HepG2 (cell line): ENCODE measurements around the gene TAS2R60. TPM values are rescaled to one million over a fixed set of nuclear protein-coding genes. Genes with fewer than 3 reads are reported as not detected.
A peak's percentile ranks its signal among the peaks of the same experiment; 100 is the strongest.

ENCODE experiments used
- ATF1 ChIP-seq: IDR thresholded peaks from 2 replicates; pipeline ENCODE4 v1.6.1; 2016; ENCODE audit warnings: mild to moderate bottlenecking, control low read depth
- ATRX ChIP-seq: sonication (generic); formaldehyde crosslinking; IDR thresholded peaks from 2 replicates; pipeline ENCODE4 v1.4.0; 2020; ENCODE audit warnings: missing genetic modification reagents, borderline replicate concordance
- ELF1 ChIP-seq: sonication (generic); formaldehyde crosslinking; IDR thresholded peaks from 2 replicates; pipeline ENCODE4 v1.4.0; 2020; ENCODE audit warnings: missing genetic modification reagents
- ESRRA ChIP-seq: sonication (generic); formaldehyde crosslinking; IDR thresholded peaks from 2 replicates; pipeline ENCODE4 v1.5.1; 2020; ENCODE audit warnings: mild to moderate bottlenecking, low read depth, missing genetic modification reagents
- EZH2 ChIP-seq: conservative IDR thresholded peaks from 2 replicates; pipeline ENCODE4 v1.6.1; 2012; ENCODE audit warnings: mild to moderate bottlenecking, low read depth, low read length, moderate library complexity
- GTF2F1 ChIP-seq: fragments of 150-350 bp; IDR thresholded peaks from 2 replicates; pipeline ENCODE4 v1.6.1; 2014; ENCODE audit warnings: low read length
- IKZF4 ChIP-seq: sonication (generic); formaldehyde crosslinking; IDR thresholded peaks from 2 replicates; pipeline ENCODE4 v1.5.1; 2020; ENCODE audit warnings: borderline replicate concordance, mild to moderate bottlenecking, low read depth, missing genetic modification reagents; ENCODE audit errors: not compliant biosample characterization
- KDM2A ChIP-seq: sonication (generic); formaldehyde crosslinking; IDR thresholded peaks from 2 replicates; pipeline ENCODE4 v1.4.0; 2020; ENCODE audit warnings: low read depth, missing genetic modification reagents, borderline replicate concordance
- KDM4B ChIP-seq: sonication (generic); formaldehyde crosslinking; IDR thresholded peaks from 2 replicates; pipeline ENCODE4 v1.4.0; 2020; ENCODE audit warnings: missing genetic modification reagents
- MXD1 ChIP-seq: sonication (generic); formaldehyde crosslinking; IDR thresholded peaks from 2 replicates; pipeline ENCODE4 v1.4.0; 2020; ENCODE audit warnings: mild to moderate bottlenecking, missing genetic modification reagents
- NAIF1 ChIP-seq: sonication (generic); formaldehyde crosslinking; IDR thresholded peaks from 2 replicates; pipeline ENCODE4 v1.5.0; 2020; ENCODE audit warnings: mild to moderate bottlenecking, missing genetic modification reagents, borderline replicate concordance
- PCBP2 ChIP-seq: fragments of 200-400 bp; formaldehyde crosslinking; optimal IDR thresholded peaks from 2 replicates; pipeline ENCODE3; 2018; ENCODE audit warnings: low read length, low read depth; ENCODE audit not compliant: poor library complexity, severe bottlenecking
- PHF8 ChIP-seq: sonication (generic); formaldehyde crosslinking; IDR thresholded peaks from 2 replicates; pipeline ENCODE4 v1.5.0; 2020; ENCODE audit warnings: missing genetic modification reagents
- RXRA ChIP-seq: sonication (generic); formaldehyde crosslinking; IDR thresholded peaks from 2 replicates; pipeline ENCODE4 v1.5.1; 2020; ENCODE audit warnings: missing genetic modification reagents
- SATB2 ChIP-seq: sonication (generic); formaldehyde crosslinking; IDR thresholded peaks from 2 replicates; pipeline ENCODE4 v1.5.0; 2020; ENCODE audit warnings: missing genetic modification reagents
- SSRP1 ChIP-seq: IDR thresholded peaks from 2 replicates; pipeline ENCODE4 v1.6.1; 2016; ENCODE audit warnings: control low read depth
- TCF7L2 ChIP-seq: IDR thresholded peaks from 2 replicates; pipeline ENCODE4 v1.6.1; 2011; ENCODE audit warnings: mild to moderate bottlenecking, low read depth, low read length, moderate library complexity
- TEF ChIP-seq: sonication (generic); formaldehyde crosslinking; IDR thresholded peaks from 2 replicates; pipeline ENCODE4 v1.5.0; 2020; ENCODE audit warnings: missing genetic modification reagents
- ZFP37 ChIP-seq: sonication (generic); formaldehyde crosslinking; IDR thresholded peaks from 2 replicates; pipeline ENCODE4 v1.4.0; 2020; ENCODE audit warnings: missing genetic modification reagents, borderline replicate concordance
- ZKSCAN8 ChIP-seq: IDR thresholded peaks from 2 replicates; pipeline ENCODE4 v1.6.1; 2016; ENCODE audit warnings: borderline replicate concordance, missing genetic modification reagents, missing compliant biosample characterization
- ZMYM3 ChIP-seq: sonication (generic); formaldehyde crosslinking; IDR thresholded peaks from 2 replicates; pipeline ENCODE4 v1.5.1; 2020; ENCODE audit warnings: mild to moderate bottlenecking, missing genetic modification reagents
- ZNF230 ChIP-seq: sonication (generic); formaldehyde crosslinking; IDR thresholded peaks from 2 replicates; pipeline ENCODE4 v1.4.0; 2020; ENCODE audit warnings: mild to moderate bottlenecking, missing genetic modification reagents
- ZNF326 ChIP-seq: sonication (generic); formaldehyde crosslinking; IDR thresholded peaks from 2 replicates; pipeline ENCODE4 v1.4.0; 2020; ENCODE audit warnings: missing genetic modification reagents, borderline replicate concordance
- ZNF329 ChIP-seq: sonication (generic); formaldehyde crosslinking; IDR thresholded peaks from 2 replicates; pipeline ENCODE4 v1.9.0; 2021; ENCODE audit warnings: low read depth, mild to moderate bottlenecking, missing genetic modification reagents
- ZNF562 ChIP-seq: sonication (generic); formaldehyde crosslinking; IDR thresholded peaks from 2 replicates; pipeline ENCODE4 v1.8.0; 2022; ENCODE audit warnings: missing genetic modification reagents, borderline replicate concordance
- ZNF567 ChIP-seq: sonication (generic); formaldehyde crosslinking; IDR thresholded peaks from 2 replicates; pipeline ENCODE4 v1.8.1; 2023; ENCODE audit warnings: mild to moderate bottlenecking, missing genetic modification reagents, borderline replicate concordance
- ZNF598 ChIP-seq: sonication (generic); formaldehyde crosslinking; IDR thresholded peaks from 2 replicates; pipeline ENCODE4 v1.5.1; 2020; ENCODE audit warnings: mild to moderate bottlenecking, missing genetic modification reagents, borderline replicate concordance
- ZSCAN30 ChIP-seq: sonication (generic); formaldehyde crosslinking; IDR thresholded peaks from 2 replicates; pipeline ENCODE4 v1.5.0; 2020; ENCODE audit warnings: mild to moderate bottlenecking, missing genetic modification reagents
- polyA plus RNA-seq, 8 experiments: library from polyadenylated mRNA; depleted of rRNA in 3 of 8; stranded (reverse) in 7 of 8; unstranded in 1 of 8; fragments of >200 nt; fragmentation: Illumina TruSeq in 4 of 8; extraction: Trizol in 4 of 8; gene quantifications; 2 replicates each; pipeline versions ENCODE4 v1.2.1 to v1.2.3, GENCODE V29; 2011 to 2016; ENCODE audit warnings: low read depth in 4 of 8, missing spikeins in 1 of 8, mixed read lengths in 1 of 8; ENCODE audit not compliant: insufficient read depth in 1 of 8
- total RNA-seq, 5 experiments: library from RNA; depleted of rRNA; stranded (reverse); fragments of >200 nt; fragmentation: Illumina TruSeq; extraction: Trizol; gene quantifications; 2 replicates each; pipeline ENCODE4 v1.2.3, GENCODE V29; 2016; ENCODE audit warnings: low read depth in 1 of 5
- TF ChIP-seq, protein P1 (sequence below): sonication (generic); formaldehyde crosslinking; IDR thresholded peaks from 2 replicates; pipeline ENCODE4 v1.4.0; 2020; ENCODE audit warnings: missing genetic modification reagents, mild to moderate bottlenecking, borderline replicate concordance

TAS2R60 gene
- total and polyA plus RNA-seq, 2 of the 13 experiments (the other 11 are each of a cell fraction or from before 2014, with no cell fraction given), result not detected

GRCh38 chr7:143395187-143396149 lies 47.8 kb upstream of the TAS2R60 start (continued):
- no peak for TF ChIP-seq TEF (CRISPR knock-in tag)
- no peak; the same call in 1 of the 2 replicates for TF ChIP-seq MXD1 (CRISPR knock-in tag)
- no peak for TF ChIP-seq ZNF562 (CRISPR knock-in tag)
- no peak for TF ChIP-seq SATB2
- 0 out of 2 replicates have a peak, but pooled peaks have one; percentile 39 for TF ChIP-seq ZNF598 (CRISPR knock-in tag)
- peak; percentile 27; the same call in 1 of the 2 replicates for TF ChIP-seq ELF1 (CRISPR knock-in tag)
- no peak for TF ChIP-seq ZSCAN30 (CRISPR knock-in tag)
- TF ChIP-seq RXRA (CRISPR knock-in tag), result peak; percentile 99
- TF ChIP-seq KDM2A, result peak; percentile 69; the same call in 1 of the 2 replicates
- TF ChIP-seq GTF2F1, result no peak
- TF ChIP-seq EZH2, result no peak
- TF ChIP-seq ESRRA, result peak; percentile 99
- no peak for TF ChIP-seq PCBP2
- TF ChIP-seq NAIF1 (CRISPR knock-in tag), result 0 out of 2 replicates have a peak, but pooled peaks have one; percentile 69
- TF ChIP-seq ZNF567 (CRISPR knock-in tag), result no peak
- peak; percentile 65 for TF ChIP-seq ZMYM3 (CRISPR knock-in tag)
- TF ChIP-seq ZNF329, result no peak
- TF ChIP-seq ATF1 (CRISPR knock-in tag), result no peak
- TF ChIP-seq ZKSCAN8 (CRISPR knock-in tag), result peak; percentile 70; the same call in 1 of the 2 replicates
- no peak for TF ChIP-seq IKZF4 (CRISPR knock-in tag)
- peak; percentile 44; the same call in 1 of the 2 replicates for TF ChIP-seq PHF8 (CRISPR knock-in tag)
- TF ChIP-seq SSRP1, result no peak
- TF ChIP-seq ZFP37 (CRISPR knock-in tag), result no peak
- TF ChIP-seq ZNF326 (CRISPR knock-in tag), result no peak
- no peak for TF ChIP-seq TCF7L2
- TF ChIP-seq, protein P1, sequence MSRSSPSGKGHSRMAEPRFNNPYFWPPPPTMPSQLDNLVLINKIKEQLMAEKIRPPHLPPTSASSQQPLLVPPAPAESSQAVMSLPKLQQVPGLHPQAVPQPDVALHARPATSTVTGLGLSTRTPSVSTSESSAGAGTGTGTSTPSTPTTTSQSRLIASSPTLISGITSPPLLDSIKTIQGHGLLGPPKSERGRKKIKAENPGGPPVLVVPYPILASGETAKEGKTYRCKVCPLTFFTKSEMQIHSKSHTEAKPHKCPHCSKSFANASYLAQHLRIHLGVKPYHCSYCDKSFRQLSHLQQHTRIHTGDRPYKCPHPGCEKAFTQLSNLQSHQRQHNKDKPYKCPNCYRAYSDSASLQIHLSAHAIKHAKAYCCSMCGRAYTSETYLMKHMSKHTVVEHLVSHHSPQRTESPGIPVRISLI (CRISPR knock-in tag), result no peak
- no peak for TF ChIP-seq ATRX (CRISPR knock-in tag)
- no peak for TF ChIP-seq ZNF230
- TF ChIP-seq KDM4B, result no peak
